Endothelial cell of umbilical vein (primary cell): Measurements from ENCODE around the gene DENND1A.

Source experiments
- EZH2 ChIP-seq: IDR thresholded peaks from 2 replicates; pipeline ENCODE4 v1.6.1; 2012; ENCODE audit warnings: borderline replicate concordance, low read depth, mild to moderate bottlenecking, moderate library complexity, low read length, inconsistent platforms; ENCODE audit not compliant: severe bottlenecking
- MYC ChIP-seq: IDR thresholded peaks from one replicate; pipeline ENCODE4 v1.6.1; 2011; ENCODE audit warnings: mild to moderate bottlenecking, low read depth, low read length
- TF ChIP-seq, protein P1 (sequence below), 2 donors: IDR thresholded peaks; 1 replicate in 1 of 2; 2 replicates in 1 of 2; pipeline ENCODE4 v1.5.1; 2011; ENCODE audit warnings: low read length in 2 of 2, mild to moderate bottlenecking in 2 of 2, moderate library complexity in 2 of 2, control low read depth in 1 of 2, inconsistent platforms in 1 of 2, low read depth in 1 of 2; ENCODE audit not compliant: insufficient read depth in 1 of 2; ENCODE audit errors: extremely low read depth in 1 of 2

- TF ChIP-seq, protein P1, sequence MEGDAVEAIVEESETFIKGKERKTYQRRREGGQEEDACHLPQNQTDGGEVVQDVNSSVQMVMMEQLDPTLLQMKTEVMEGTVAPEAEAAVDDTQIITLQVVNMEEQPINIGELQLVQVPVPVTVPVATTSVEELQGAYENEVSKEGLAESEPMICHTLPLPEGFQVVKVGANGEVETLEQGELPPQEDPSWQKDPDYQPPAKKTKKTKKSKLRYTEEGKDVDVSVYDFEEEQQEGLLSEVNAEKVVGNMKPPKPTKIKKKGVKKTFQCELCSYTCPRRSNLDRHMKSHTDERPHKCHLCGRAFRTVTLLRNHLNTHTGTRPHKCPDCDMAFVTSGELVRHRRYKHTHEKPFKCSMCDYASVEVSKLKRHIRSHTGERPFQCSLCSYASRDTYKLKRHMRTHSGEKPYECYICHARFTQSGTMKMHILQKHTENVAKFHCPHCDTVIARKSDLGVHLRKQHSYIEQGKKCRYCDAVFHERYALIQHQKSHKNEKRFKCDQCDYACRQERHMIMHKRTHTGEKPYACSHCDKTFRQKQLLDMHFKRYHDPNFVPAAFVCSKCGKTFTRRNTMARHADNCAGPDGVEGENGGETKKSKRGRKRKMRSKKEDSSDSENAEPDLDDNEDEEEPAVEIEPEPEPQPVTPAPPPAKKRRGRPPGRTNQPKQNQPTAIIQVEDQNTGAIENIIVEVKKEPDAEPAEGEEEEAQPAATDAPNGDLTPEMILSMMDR (IDR thresholded peaks at IDR 0.05; ENCODE audit: extremely low read depth in 1 of 2, insufficient read depth in 1 of 2, low read depth in 1 of 2, low read length in 2 of 2): no peak
- TF ChIP-seq EZH2 (no peak), MYC (no peak)
Observed at GRCh38 chr9:123335193-123335985, 594.5 kb downstream of the DENND1A start.
